ENCODE data around the gene ADAM33. TPM values are rescaled to one million over a fixed set of nuclear protein-coding genes. Genes with fewer than 3 reads are reported as not detected.

ADAM33 gene
- total RNA-seq, 1 experiment from 2014 or later, result not detected

GRCh38 chr20:3686867-3687321, 5.1 kb upstream of the ADAM33 start:
- H3K4me2 ChIP-seq (ENCODE audit: low read length), result no peak overlapping the region
- ATAC-seq, result no peak
- TF ChIP-seq CEBPB (IDR thresholded peaks at IDR 0.05; ENCODE audit: low read depth) (no peak), JUND (IDR thresholded peaks at IDR 0.05) (no peak), MAX (IDR thresholded peaks at IDR 0.05) (no peak), ZBTB33 (IDR thresholded peaks at IDR 0.05; ENCODE audit: extremely low read depth, insufficient replicate concordance, low read length) (no peak), ATF3 (IDR thresholded peaks at IDR 0.05) (no peak), RAD21 (IDR thresholded peaks at IDR 0.05; ENCODE audit: low read depth) (no peak), SIN3A (IDR thresholded peaks at IDR 0.05; ENCODE audit: low read depth) (no peak), CTCF (IDR thresholded peaks at IDR 0.05 in 2 of 3, conservative IDR thresholded peaks at IDR 0.05 in 1 of 3; ENCODE audit: borderline replicate concordance in 1 of 3, insufficient read depth in 1 of 3, low read depth in 2 of 3, low read length in 2 of 3) (no peak), SRF (IDR thresholded peaks at IDR 0.05; ENCODE audit: low read depth) (no peak), EGR1 (IDR thresholded peaks at IDR 0.05; ENCODE audit: low read depth) (no peak), TCF7L2 (IDR thresholded peaks at IDR 0.05; ENCODE audit: borderline replicate concordance, extremely low read depth, insufficient read depth, insufficient read length) (no peak), ZFX (IDR thresholded peaks at IDR 0.05) (no peak), CBX3 (IDR thresholded peaks at IDR 0.05; ENCODE audit: low read depth) (no peak), ZNF274 (IDR thresholded peaks at IDR 0.05; ENCODE audit: low read depth, low read length) (no peak), SP1 (IDR thresholded peaks at IDR 0.05; ENCODE audit: low read depth) (no peak)
- H3K27me3 ChIP-seq (ENCODE audit: insufficient read depth, low read length), result no peaks in the 10 kb centered on the region
- no TSS peak for BruUV-seq (replicated peaks)
- H3K9me2 ChIP-seq (ENCODE audit: insufficient read depth), result no peaks in the 10 kb centered on the region
- intact Hi-C loops (cut with micrococcal nuclease), result no loop called here
- DNase-seq (ENCODE audit: low read depth, low spot score), result no peak
- ChIA-PET POLR2A (no interaction called here), CTCF (interaction anchor here (1.1 to 1.5 kb wide), 3 partner anchors 10 to 385 kb away, joined by 3 to 12 read pairs (median 7); no protein-coding TSS in a partner anchor), RAD21 (ENCODE audit: low non-redundant PET in 1 of 2, low total read pairs in 2 of 2, uncharacterized antibody in 2 of 2, unreplicated experiment in 2 of 2) (no interaction called here)
- no peak overlapping the region for H3K9ac ChIP-seq (ENCODE audit: low read length)
- no peaks in the 10 kb centered on the region for H3K79me2 ChIP-seq (ENCODE audit: insufficient read depth, low read length)
- H3K9me3 ChIP-seq (ENCODE audit: control insufficient read depth in 1 of 2, insufficient read depth in 1 of 2, low read depth in 1 of 2, low read length in 2 of 2), result no peaks in the 10 kb centered on the region
- H3K27ac ChIP-seq (ENCODE audit: low read depth, low read length), result no peak overlapping the region
- no peak overlapping the region for H2AFZ ChIP-seq (ENCODE audit: low read depth, low read length, poor library complexity, severe bottlenecking)
- H4K20me1 ChIP-seq (ENCODE audit: insufficient read depth), result no peaks in the 10 kb centered on the region
- peaks cover 0 to 4% of the 10 kb centered on the region in 2 experiments; a peak in 1 of 4 replicates for H3K4me1 ChIP-seq (ENCODE audit: control insufficient read depth in 1 of 2, insufficient read depth in 2 of 2, low read length in 2 of 2)
- no peak overlapping the region for H3K4me3 ChIP-seq (replicated peaks in 1 of 2; ENCODE audit: low read depth in 1 of 2, low read length in 2 of 2)
- H3K36me3 ChIP-seq (ENCODE audit: control insufficient read depth in 1 of 2, insufficient read depth in 2 of 2, low read length in 2 of 2), result no peaks in the 10 kb centered on the region

All from HCT116 (cell line).